GM19452 (cell line): Measurements from ENCODE around the gene MCF2L.
"Not testable (repeated sequence)": the region's sequence is repeated elsewhere in the genome, so short reads cannot be mapped to it uniquely, and the experiment has no call there.

Experiments
- ATAC-seq: cut with Tn5 transposase; IDR thresholded peaks from one replicate; pipeline ENCODE4 v1.9.1; 2021; ENCODE audit not compliant: unreplicated experiment

Gene MCF2L

DNA sequence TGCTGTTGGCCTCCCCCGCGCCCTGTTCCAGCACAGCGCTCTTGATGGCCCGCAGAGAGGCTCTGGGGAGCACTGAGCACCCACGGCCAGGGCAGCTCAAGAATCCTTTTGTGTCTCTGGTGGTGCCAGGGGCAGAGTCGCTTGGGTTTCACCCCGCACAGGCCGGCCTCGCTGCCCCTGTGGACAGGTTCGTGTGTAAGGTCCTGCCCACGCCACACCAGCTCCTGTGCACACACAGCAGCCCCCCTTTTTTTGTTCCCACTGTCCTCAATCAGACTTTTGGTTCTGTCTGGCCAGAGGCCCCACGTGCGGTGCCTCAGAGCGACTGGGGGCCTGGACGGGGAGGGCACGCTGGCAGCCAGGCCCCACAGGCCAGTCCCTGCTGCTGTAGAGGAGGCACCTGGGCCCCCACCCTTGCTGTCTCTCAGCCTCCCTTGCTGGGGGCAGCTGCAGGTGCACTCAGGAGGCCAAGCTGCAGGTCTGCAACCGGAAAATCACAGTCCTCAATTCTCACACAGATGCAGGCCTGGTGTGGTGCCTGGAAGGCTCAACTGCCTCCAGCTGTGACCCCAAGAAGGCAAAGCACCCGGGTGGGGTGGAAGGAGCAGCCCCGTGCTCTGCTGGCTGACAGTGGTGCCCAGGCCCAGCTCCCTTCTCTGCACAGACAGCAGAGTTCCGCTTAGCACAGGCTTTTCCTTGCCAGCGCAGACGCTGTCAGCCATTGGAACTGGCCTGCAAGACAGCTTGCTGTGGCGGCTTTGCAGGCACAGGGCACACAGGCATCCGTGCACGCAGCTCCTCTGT is 124.0 kb downstream of the MCF2L start:
- no peak for ATAC-seq

DNA sequence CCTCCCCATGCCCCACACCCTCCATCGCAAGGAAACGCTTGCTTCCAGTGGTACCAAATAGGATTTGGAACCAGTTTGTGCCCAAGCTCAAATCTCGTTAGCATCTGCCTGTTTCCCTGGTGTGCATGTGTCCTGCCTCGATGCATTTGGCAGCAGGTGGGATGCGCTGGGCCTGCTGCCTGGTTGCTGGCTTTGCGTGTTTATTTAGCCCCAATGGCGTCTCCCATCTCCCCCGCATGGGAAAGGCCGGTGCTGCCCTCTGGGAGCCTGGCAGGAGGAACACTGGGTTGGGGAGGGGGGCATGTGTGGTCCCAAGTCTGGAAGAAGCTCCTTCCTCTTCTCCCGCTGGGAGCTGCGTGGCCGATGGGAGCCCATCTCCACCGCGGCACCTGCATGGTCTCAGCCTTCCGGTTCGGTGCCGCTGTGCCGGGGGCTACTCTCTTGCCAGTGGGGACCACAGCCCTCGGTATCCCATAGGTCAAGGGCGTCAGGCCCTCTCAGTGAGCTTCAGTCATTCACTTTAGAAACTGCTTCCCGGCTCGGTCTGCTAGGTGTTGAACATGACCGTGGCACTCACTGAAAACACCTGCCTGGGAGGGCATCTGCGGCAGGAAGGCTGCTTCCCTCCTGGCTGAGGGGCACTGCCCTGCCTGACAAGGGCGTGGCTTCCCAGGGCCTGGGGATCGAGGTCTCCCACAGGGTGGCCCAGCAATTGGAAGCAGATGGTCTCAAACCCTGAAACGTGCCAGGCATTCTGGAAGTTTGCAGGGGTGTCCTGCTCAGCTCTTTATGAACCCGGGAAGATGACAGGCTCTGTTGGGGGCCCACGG is 124.8 kb downstream of the MCF2L start:
- ATAC-seq, result no peak

DNA sequence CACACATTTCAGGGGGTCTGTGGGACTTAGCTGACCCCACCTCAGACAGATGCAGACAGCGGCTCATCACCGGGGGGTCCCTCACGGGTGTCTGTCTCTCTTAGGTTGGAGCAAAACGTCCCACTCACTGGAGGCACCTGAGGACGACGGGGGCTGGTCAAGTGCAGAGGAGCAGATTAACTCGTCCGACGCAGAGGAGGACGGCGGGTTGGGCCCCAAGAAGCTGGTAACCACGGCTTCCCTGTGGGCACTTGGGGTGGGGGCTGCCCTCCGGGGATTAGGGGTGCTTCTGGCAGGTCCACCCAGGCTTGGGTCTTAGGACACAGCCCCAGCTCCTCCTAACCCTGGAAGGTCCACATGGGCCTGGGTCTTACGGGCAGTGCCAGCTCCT is 125.4 kb downstream of the MCF2L start:
- ATAC-seq, result no peak

DNA sequence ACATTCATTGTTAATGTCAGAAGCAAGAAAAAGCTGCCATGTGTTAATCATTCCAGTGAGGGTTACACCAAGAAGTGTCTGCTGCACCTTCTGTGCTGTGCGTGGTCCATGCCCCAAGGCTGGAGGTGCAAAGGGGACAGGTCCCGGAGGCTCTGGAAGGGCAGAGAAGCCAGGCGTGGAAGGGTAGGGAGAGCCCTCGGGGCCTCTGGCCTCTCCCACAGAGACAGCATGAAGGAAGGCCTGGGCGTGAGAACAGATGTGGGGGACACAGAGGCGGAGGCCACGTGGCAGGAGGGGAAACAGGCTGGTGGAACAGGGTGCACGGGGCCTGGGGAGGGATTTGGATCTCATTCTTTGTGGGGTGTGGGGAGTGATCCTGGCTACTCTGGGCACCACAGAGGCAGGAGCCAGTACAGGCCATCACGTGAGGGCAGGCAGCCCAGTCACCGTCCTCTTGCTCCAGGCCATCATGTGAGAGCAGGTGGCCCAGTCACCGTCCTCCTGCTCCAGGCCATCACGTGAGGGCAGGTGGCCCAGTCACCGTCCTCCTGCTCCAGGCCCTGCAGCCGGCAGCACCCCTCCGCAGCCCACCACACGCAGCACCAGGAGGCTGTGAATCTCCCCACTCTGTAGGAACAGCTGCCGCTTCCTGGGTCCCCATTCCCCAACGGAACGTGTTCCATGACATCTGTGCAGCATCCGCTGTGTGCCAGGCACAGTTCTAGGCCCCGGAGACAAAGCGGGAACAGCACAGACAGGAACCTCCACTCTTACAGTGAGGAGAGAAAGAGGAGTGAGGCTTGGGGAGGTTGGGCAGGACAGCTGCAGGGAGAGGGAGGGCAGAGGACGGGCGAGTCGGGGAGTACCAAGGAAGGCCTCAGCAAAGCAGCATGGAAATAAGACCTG is 126.4 kb downstream of the MCF2L start:
- no peak for ATAC-seq

DNA sequence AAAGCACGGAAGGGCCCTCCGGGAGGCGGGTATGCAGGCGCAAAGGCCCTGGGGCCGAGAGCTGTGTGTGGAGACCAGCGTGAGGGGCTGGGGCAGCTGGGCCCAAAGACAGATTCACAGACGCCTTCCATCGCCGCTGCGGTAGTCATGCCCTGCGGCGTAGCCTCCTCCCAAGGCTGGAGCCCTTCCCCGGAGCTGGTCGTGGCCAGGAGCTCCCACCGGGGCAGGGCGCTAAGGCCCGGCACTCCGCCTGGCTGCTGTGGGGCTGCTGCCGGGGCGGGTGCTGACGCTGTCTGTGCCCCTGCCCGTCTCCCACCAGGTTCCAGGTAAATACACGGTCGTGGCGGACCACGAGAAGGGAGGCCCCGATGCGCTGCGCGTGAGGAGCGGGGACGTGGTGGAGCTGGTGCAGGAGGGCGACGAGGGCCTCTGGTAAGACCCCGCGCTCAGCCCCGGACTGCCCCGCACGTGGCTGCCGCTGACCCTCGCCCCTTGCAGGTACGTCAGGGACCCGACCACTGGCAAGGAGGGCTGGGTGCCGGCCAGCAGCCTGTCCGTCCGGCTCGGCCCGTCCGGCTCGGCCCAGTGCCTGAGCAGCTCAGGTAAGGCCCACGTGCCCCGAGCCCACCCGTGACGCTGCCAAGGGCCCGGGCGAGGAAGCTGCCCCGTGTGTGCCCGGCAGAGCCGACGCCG is 127.2 kb downstream of the MCF2L start:
- ATAC-seq, result no peak

DNA sequence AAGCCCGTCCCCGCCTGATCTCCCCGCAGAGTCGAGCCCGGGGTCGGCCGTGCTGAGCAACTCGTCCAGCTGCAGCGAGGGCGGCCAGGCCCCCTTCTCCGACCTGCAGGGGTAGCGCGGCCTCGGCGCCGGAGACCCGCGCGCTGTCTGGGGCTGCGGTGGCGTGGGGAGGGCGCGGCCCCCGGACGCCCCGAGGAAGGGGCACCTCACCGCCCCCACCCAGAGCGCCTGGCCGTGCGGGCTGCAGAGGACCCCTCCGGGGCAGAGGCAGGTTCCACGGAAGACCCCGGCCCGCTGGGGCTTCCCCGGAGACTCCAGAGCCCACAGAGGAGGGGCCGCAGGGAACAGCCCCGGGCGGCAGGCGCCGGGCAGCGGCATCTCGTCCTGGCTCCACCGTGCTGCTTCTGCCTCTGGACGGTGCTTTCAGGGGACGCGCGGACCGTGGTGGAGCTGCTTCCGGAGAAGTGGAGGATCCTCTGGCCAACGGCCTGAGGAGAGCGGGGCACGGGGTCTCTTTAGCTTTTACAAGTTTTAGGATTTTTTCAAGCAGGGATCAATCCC is 127.8 kb downstream of the MCF2L start:
- ATAC-seq, result no peak

DNA sequence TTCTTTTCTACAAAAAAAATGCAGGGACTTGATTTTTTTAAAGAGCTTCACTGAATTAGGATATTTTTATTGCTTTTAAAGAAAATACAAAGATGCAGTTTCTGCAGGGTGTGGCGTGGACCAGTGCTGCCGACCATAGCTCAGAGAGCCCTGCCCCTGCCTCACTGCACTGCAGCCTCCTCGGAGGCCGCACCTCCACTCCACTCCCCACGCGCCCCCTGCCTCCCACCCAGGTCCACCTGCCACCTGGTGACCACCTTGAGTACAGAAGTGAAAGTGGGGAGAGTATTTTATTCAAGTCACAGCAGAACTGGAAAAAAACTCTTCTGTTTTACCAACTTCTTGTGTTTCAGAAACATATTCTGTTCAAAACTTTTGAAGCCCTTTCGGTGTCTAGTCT is 128.6 kb downstream of the MCF2L start:
- no peak for ATAC-seq

DNA sequence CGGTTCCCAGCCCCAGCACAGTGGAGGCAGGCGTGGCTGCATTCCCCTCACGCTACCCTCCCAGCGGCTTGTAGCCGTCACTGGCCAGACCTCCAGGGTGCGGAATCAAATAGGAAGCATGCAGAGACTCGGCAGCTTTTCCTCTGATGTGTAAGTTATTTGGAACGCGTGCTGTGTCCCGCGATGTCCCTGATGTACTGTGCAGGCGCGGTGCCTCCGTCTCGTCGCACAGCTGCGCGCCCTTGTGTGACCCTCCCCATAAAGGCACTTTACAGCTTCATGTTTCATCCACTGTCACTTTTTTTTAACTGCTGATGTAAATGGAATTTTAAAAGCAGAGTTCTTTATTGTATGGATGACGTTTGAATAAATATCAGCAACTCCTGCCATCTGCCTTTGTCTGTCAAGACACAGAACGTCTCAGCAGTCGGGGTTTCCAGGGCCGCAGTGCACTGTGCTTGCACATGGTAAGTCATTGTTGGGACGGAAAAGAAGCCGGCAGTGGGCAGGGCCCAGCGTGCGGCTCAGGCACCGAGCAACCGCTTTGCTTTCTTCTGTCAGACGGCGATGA is 129.2 kb downstream of the MCF2L start:
- ATAC-seq, result no peak

DNA sequence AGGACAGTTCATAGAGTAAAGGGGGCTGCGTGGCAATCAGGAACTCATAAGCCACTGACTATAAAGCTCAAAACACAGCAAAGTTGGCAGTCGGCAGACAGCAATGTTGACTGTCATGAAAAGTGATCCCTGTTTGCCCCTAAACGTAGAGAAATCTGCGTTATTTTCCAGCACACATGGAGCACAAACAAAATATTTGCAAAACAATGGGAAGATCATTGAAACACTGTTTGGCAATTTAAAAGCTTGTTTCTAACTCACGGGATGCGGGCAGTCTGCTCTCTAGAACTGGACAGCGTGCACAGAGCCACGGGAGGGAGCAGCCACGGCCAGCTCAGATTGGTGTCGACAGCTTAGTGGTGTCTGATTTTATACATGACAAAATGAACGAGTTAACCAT is 130.1 kb downstream of the MCF2L start:
- ATAC-seq, result no peak

DNA sequence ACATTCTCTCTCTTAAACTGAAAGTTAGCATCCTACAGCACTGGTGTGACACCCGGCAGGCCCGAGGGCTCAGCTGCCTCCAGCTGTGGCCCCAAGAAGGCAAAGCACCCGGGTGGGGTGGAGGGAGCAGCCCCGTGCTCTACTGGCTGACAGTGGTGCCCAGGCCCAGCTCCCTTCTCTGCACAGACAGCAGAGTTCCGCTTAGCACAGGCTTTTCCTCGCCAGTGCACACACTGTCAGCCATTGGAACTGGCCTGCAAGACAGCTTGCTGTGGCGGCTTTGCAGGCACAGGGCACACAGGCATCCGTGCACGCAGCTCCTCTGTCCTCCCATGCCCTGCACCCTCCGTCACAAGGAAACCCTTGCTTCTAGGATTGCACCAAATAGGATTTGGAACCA is 133.3 kb downstream of the MCF2L start:
- ATAC-seq, result not testable (repeated sequence)

DNA sequence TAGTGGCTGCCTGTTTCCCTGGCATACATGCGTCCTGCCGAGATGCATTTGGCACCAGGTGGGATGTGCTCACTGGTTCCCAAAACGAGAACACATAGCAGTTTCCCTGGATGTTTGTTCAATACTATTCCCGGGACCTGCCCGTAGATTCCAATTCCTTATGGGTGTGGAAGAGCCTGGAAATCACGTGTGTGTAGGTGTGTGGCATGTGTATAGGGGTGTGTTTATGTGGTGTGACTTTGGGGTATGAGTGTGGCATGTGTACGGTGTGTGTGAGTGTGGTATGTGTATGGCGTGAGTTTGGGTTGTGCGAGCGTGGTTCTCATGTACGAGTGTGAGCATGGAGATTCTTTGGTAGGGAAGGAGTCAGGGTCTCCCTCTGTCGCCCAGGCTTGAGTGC is 133.7 kb downstream of the MCF2L start:
- no peak for ATAC-seq

DNA sequence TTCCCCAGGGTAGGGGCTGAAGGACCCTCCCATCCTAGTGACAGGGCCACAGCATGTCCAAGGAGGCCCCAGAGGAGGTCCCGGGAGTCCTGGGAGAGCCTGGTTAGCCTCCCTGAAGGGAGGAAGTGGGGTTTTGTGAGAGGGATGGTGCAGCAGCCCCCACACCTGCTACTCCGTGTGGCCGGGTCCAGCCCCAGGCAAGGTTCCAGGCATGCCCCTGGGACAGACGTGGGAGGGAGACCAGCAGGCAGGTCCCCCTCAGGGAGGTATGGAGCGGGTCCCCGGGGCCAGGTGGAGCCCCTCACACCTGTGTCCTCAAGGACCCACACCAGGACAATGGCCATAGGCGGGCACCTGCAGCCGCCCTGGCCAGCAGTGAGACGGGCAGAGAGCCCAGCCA is 134.6 kb downstream of the MCF2L start:
- ATAC-seq, result no peak

DNA sequence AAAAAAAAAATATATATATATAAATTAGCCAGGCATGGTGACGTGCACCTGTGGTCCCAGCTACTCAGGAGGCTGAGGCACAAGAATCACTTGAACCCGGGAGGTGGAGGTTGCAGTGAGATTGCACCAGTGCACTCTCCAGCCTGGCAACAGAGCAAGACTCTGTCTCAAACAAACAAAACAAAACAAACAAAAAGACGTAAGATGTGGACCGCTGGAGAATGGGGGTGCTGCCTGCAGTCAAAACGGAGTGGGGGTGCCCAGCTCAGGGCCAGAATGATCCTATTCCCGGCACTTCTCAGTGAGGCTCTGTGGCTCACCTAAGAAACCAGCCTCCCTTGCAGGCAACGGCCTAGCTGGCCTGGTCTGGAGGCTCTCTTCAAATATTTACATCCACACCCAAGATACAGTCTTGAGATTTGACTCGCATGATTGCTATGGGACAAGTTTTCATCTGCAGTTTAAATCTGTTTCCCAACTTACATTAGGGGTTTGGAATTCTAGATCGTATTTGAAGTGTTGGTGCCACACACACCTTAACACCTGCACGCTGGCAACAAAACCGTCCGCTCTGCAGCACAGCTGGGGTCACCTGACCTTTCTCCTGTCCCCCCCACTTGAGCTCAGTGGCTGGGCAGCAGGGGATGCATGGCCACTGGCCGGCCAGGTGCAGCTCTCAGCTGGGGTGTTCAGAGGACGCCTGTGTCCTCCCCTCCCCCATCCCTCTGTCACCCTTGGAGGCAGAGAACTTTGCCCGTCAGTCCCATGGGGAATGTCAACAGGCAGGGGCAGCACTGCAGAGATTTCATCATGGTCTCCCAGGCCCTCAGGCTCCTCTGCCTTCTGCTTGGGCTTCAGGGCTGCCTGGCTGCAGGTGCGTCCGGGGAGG is 136.3 kb downstream of the MCF2L start, which contains the start of gene F7:
TSS of gene F7 (plus strand) at position 760 of the 889 bp plus-strand sequence. CDS start at position 811, 51 bp downstream.
- ATAC-seq, result no peak

DNA sequence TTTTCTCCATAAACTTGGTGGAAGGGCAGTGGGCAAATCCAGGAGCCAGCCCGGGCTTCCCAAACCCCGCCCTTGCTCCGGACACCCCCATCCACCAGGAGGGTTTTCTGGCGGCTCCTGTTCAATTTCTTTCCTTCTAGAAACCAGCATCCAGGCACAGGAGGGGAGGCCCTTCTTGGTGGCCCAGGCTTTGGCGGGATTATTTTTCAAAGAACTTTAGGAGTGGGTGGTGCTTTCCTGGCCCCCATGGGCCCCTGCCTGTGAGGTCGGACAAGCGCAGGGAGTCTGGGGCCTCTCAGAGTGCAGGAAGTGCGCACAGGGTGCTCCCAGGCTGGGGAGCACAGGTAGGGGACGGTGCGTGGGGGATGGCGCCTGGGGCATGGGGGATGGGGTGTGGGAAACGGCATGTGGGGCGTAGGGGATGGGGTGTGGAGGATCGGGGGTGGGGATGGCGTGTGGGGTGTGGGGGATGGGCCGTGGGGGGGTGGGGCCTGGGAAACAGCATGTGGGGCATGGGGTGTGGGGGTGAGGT is 137.0 kb downstream of the MCF2L start:
- no peak for ATAC-seq

DNA sequence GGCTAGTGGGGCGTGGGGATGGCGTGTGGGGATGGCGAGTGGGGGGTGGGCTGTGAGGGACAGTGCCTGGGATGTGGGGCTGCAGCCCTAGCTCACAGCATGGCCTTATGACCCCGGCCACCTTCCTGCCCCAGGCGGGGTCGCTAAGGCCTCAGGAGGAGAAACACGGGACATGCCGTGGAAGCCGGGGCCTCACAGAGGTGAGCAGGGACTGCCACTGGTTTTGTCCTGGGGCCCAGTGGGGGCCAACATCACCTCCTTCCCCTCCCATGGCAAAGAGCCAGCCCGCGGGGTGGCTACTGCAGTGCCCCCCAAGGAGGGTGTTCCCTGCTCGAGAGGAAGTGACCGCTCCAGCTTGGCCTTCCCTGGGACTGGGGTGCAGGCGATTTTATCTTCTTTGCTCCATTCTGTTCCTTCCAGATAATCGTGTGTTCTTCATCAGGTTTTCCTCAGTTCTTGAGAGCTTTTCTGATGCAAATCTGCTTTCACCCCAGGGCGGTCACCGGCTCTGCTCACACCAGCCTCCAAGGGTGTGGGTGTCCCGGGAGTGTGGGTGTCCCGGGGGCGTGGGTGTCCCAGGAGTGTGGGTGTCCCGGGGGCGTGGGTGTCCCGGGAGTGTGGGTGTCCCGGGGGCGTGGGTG is 137.8 kb downstream of the MCF2L start:
- no peak for ATAC-seq

DNA sequence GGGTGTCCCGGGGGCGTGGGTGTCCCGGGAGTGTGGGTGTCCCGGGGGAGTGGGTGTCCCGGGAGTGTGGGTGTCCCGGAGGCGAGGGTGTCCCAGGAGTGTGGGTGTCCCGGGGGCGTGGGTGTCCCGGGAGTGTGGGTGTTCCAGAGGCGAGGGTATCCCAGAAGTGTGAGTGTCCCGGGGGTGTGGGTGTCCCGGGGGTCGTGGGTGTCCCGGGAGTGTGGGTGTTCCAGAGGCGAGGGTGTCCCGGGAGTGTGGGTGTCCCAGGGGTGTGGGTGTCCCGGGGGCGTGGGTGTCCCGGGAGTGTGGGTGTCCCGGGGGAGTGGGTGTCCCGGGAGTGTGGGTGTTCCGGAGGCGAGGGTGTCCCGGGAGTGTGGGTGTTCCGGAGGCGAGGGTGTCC is 139.5 kb downstream of the MCF2L start:
- not testable (repeated sequence) for ATAC-seq

DNA sequence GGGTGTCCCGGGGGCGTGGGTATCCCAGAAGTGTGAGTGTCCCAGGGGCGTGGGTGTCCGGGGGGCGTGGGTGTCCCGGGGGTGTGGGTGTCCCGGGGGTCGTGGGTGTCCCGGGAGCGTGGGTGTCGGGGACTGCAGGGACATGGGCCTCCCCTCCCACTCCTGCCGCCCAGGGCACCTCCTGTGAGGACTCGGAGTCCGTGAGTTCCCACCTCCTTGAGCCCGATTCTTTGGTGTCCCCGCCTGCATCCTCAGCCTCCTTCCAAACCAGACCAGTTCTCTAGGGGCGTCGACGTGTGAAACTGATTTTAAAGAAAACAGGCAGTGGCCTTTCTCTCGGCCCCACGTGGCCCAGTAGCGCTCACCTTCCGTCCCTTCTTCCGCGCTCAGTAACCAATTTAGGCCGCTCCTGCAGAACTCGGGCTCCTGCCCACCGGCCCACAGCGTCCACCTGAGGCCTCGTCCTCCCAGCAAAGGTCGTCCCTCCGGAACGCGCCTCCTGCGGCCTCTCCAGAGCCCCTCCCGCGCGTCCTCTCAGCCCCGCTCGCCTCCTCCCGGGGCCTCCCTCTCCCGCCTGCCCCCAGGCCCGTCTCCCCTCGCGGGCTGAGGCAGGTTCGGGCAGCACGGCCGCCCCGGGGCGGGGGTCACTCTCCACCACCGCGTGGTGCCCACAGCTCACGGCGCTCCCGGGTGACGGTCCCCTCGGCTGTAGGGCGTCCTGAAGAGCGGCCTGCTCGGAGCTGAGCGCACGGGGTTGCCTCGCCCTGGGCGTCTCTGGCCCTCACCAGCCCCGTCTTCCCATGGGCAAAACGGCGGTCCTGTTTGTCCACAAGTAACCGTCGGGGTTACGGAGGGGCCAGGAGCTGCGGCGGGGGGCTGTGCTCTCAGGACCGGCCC is 140.4 kb downstream of the MCF2L start:
- ATAC-seq, result no peak
